ENCODE results near the gene PEX7. TPM values are rescaled to one million over a fixed set of nuclear protein-coding genes. Genes with fewer than 3 reads are reported as not detected.
A peak's percentile ranks its signal among the peaks of the same experiment; 100 is the strongest.

PEX7 gene
- 10 to 100 TPM in 1 of 4 donors, 1 to 10 TPM in 3; 5.4 to 17.4 (median 8.2) TPM for polyA plus RNA-seq
- long read RNA-seq, donor 1, transcript PEX7-201 (10 exons, 1,464 nt), result major isoform, 9 of 21 reads
- long read RNA-seq, donor 1, partial matches to known transcripts, result 11 of 21 reads
- long read RNA-seq, donor 1, other reads (novel, unspliced or antisense), result 0 of 21 reads
- long read RNA-seq, donor 2, partial matches to known transcripts, result 0 of 4 reads
- long read RNA-seq, donor 2, other reads (novel, unspliced or antisense), result 0 of 4 reads
- long read RNA-seq, donor 3, partial matches to known transcripts, result 0 of 2 reads
- long read RNA-seq, donor 3, other reads (novel, unspliced or antisense), result 0 of 2 reads
- long read RNA-seq, donor 4, result 0 reads
- long read RNA-seq, donor 5, result 0 reads
- long read RNA-seq, donor 6, partial matches to known transcripts, result 0 of 1 reads
- long read RNA-seq, donor 6, other reads (novel, unspliced or antisense), result 0 of 1 reads
- long read RNA-seq, donor 7, partial matches to known transcripts, result 0 of 5 reads
- long read RNA-seq, donor 7, other reads (novel, unspliced or antisense), result 0 of 5 reads
- long read RNA-seq, donor 8, partial matches to known transcripts, result 0 of 1 reads
- long read RNA-seq, donor 8, other reads (novel, unspliced or antisense), result 0 of 1 reads
- long read RNA-seq, donor 9, partial matches to known transcripts, result 0 of 1 reads
- long read RNA-seq, donor 9, other reads (novel, unspliced or antisense), result 0 of 1 reads
- long read RNA-seq, donor 10, transcript PEX7-201 (10 exons, 1,464 nt), result major isoform, 5 of 5 reads
- long read RNA-seq, donor 10, partial matches to known transcripts, result 0 of 5 reads
- long read RNA-seq, donor 10, other reads (novel, unspliced or antisense), result 0 of 5 reads

DNA sequence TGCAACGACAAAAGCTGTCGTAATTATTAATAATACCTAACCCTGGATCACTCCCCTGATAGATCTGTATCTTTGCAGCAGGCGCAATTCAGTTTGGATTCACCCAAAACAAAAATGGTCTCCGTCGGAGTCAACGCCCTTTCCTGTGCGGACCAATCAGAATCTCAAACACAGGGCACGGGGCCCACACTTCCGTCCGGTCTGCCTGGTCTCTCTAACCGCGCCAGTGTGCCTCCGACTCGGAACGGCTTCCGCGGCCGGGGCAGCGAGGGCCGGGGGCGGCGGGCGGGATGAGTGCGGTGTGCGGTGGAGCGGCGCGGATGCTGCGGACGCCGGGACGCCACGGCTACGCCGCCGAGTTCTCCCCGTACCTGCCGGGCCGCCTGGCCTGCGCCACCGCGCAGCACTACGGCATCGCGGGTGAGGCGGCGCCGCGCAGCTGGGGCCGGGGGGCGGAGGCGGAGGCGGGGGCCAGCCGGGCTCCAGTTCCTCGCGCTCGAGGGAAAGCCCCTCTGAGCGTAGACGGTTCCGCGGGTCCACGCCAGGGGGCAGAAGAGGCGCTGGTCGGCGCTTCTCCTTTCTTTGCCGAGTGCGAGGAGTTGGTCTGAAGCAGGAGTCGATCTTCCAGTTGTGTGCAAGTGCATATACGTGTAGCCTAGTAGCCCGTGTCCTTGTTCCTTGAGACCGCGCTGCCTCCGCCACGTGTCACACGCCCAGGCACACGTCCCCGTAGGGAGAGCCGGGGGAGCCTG is at the start of gene PEX7:
PEX7 (plus strand) TSS at position 217 of the 752 bp plus-strand sequence; CDS start at position 291, 74 bp downstream.
- H3K27ac ChIP-seq (ENCODE audit: low read depth in 1 of 3, low read length in 2 of 3), result peak within 1 kb of the TSS; percentile 53 to 93 (median 92)
- 0 to 1% (median 1%) methylated on average over 59 to 78 of the region's 78 CpGs for WGBS, 3 donors
- peaks cover 0 to 2% (median 0%) of the 10 kb centered on the region in 3 donors for H3K27me3 ChIP-seq (ENCODE audit: control insufficient read depth in 3 of 3, insufficient read depth in 3 of 3, low read length in 3 of 3)
- peak within 1 kb of the TSS; percentile 76 to 90 (median 87) for H3K4me3 ChIP-seq (ENCODE audit: low read depth in 1 of 3, low read length in 3 of 3)
- peaks cover 0 to 11% (median 2%) of the 10 kb centered on the region in 3 donors for H3K36me3 ChIP-seq (ENCODE audit: control insufficient read depth in 3 of 3, insufficient read depth in 2 of 3, low read depth in 1 of 3, low read length in 3 of 3)
- peaks cover 0 to 12% (median 0%) of the 10 kb centered on the region in 3 donors for H3K4me1 ChIP-seq (ENCODE audit: control insufficient read depth in 3 of 3, insufficient read depth in 2 of 3, low read depth in 1 of 3, low read length in 2 of 3)
- peak; percentile 95 to 97 for DNase-seq
- no peaks in the 10 kb centered on the region for H3K9me3 ChIP-seq (ENCODE audit: control insufficient read depth in 2 of 2, insufficient read depth in 1 of 2, low read depth in 1 of 2, low read length in 1 of 2)
- FAIRE-seq, result no peak

- H3K4me1 ChIP-seq (ENCODE audit: control insufficient read depth in 3 of 3, insufficient read depth in 2 of 3, low read depth in 1 of 3, low read length in 2 of 3), result peaks cover 2 to 14% (median 5%) of the 10 kb centered on the region in 3 donors
- no peak overlapping the region for H3K4me3 ChIP-seq (ENCODE audit: low read depth in 1 of 3, low read length in 3 of 3)
- H3K27me3 ChIP-seq (ENCODE audit: control insufficient read depth in 3 of 3, insufficient read depth in 3 of 3, low read length in 3 of 3), result no peaks in the 10 kb centered on the region
- H3K36me3 ChIP-seq (ENCODE audit: control insufficient read depth in 3 of 3, insufficient read depth in 2 of 3, low read depth in 1 of 3, low read length in 3 of 3), result no peaks in the 10 kb centered on the region
- H3K9me3 ChIP-seq (ENCODE audit: control insufficient read depth in 2 of 2, insufficient read depth in 1 of 2, low read depth in 1 of 2, low read length in 1 of 2), result no peaks in the 10 kb centered on the region
- 81 to 88% (median 85%) methylated on average over 6 of the region's 6 CpGs for WGBS, 3 donors
- H3K27ac ChIP-seq (ENCODE audit: low read depth in 1 of 3, low read length in 2 of 3), result no peak overlapping the region
- no peak for FAIRE-seq
- no peak for DNase-seq
Measured at GRCh38 chr6:136772685-136773472, 49.5 kb upstream of the PEX7 start.

DNA sequence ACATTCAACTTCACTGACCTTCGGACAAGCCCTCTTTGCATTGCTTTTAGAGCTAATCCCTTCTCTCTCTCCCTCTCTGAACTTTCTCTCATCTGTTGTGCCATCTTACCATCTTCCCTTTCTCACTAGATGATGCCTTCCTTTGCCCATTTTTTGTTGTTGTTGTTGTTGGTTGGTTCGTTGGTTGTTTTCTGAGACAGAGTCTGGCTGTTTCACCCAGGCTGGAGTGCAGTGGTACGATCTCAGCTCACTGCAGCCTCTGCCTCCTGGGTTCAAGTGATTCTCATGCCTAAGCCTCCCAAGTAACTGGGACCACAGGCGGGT is 49.0 kb upstream of the PEX7 start:
- Histone ChIP-seq H3K4me3 (ENCODE audit: low read depth in 1 of 3, low read length in 3 of 3) (no peak overlapping the region), H3K4me1 (ENCODE audit: control insufficient read depth in 3 of 3, insufficient read depth in 2 of 3, low read depth in 1 of 3, low read length in 2 of 3) (peaks cover 2 to 14% (median 5%) of the 10 kb centered on the region in 3 donors), H3K9me3 (ENCODE audit: control insufficient read depth in 2 of 2, insufficient read depth in 1 of 2, low read depth in 1 of 2, low read length in 1 of 2) (no peaks in the 10 kb centered on the region), H3K27ac (ENCODE audit: low read depth in 1 of 3, low read length in 2 of 3) (no peak overlapping the region), H3K27me3 (ENCODE audit: control insufficient read depth in 3 of 3, insufficient read depth in 3 of 3, low read length in 3 of 3) (no peaks in the 10 kb centered on the region), H3K36me3 (ENCODE audit: control insufficient read depth in 3 of 3, insufficient read depth in 2 of 3, low read depth in 1 of 3, low read length in 3 of 3) (no peaks in the 10 kb centered on the region)
- 90 to 92% (median 91%) methylated on average over 4 of the region's 4 CpGs for WGBS, 3 donors
- FAIRE-seq (no peak), DNase-seq (no peak)

DNA sequence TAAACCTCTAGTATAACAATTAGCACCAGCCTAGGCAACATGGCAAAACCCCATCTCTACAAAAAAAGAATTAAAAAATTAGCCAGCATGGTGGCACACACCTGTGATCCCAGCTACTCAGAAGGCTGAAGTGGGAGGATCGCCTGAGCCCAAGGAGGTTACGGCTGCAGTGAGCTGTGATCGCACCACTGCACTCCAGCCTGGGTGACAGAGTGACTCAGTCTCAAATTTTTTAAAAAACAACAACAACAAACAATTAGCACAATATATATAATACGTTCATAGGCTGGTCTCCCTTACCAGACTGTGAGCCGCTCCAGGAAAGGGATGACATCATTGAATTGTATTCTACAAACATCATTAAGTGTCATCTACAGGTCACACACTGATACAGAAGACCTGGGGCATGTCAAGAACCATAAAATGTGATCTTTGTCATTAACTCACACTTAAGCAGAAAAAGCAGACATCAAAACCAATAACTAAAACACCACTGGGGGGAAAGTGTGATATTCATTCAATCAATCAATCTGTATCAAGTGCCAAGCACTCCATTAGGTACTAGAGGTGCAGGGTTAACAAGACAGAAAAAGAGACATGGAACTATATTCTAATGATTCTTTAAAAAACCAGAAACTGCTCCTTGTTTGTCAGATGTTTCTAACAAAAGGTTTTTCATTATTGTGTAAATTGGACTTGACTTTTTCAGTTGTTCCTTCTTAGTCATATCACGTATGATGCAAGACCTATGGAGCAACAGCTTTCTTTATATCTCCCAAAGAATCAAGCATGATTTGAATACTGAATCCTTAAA is 48.0 kb upstream of the PEX7 start:
- WGBS, 3 donors, result 80 to 83% (median 80%) methylated on average over 6 of the region's 6 CpGs
- FAIRE-seq (no peak), DNase-seq (peak in 1 of 2 donors; percentile 49)
- H3K36me3 ChIP-seq (ENCODE audit: control insufficient read depth in 3 of 3, insufficient read depth in 2 of 3, low read depth in 1 of 3, low read length in 3 of 3), result no peaks in the 10 kb centered on the region
- peak overlapping the region in 1 of 3 donors; percentile 16 for H3K27ac ChIP-seq (ENCODE audit: low read depth in 1 of 3, low read length in 2 of 3)
- H3K27me3 ChIP-seq (ENCODE audit: control insufficient read depth in 3 of 3, insufficient read depth in 3 of 3, low read length in 3 of 3), result no peaks in the 10 kb centered on the region
- H3K4me1 ChIP-seq (ENCODE audit: control insufficient read depth in 3 of 3, insufficient read depth in 2 of 3, low read depth in 1 of 3, low read length in 2 of 3), result peaks cover 2 to 14% (median 5%) of the 10 kb centered on the region in 3 donors
- H3K9me3 ChIP-seq (ENCODE audit: control insufficient read depth in 2 of 2, insufficient read depth in 1 of 2, low read depth in 1 of 2, low read length in 1 of 2), result no peaks in the 10 kb centered on the region
- no peak overlapping the region for H3K4me3 ChIP-seq (ENCODE audit: low read depth in 1 of 3, low read length in 3 of 3)

DNA sequence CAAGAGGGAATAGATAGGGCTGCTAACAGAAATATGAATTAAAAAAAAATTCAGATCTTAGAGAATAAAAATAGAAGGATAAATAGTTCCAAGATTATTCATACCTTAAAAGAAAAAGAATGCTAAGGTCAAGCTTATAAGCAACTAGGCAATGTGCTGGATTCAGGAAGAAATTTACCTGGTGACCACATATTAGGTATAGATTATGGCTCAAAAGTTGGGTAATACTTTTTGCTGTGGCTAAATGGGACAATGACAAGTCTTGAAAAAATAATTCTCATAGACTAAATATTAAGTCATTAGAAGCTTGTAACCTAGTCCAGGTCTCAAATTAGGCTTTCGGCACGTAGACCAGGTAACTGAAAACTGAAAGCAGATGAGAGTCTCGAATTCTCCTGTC is 47.3 kb upstream of the PEX7 start:
- no peak overlapping the region for H3K4me3 ChIP-seq (ENCODE audit: low read depth in 1 of 3, low read length in 3 of 3)
- peaks cover 5 to 14% (median 7%) of the 10 kb centered on the region in 3 donors for H3K4me1 ChIP-seq (ENCODE audit: control insufficient read depth in 3 of 3, insufficient read depth in 2 of 3, low read depth in 1 of 3, low read length in 2 of 3)
- H3K9me3 ChIP-seq (ENCODE audit: control insufficient read depth in 2 of 2, insufficient read depth in 1 of 2, low read depth in 1 of 2, low read length in 1 of 2), result no peaks in the 10 kb centered on the region
- H3K27ac ChIP-seq (ENCODE audit: low read depth in 1 of 3, low read length in 2 of 3), result no peak overlapping the region
- no peaks in the 10 kb centered on the region for H3K36me3 ChIP-seq (ENCODE audit: control insufficient read depth in 3 of 3, insufficient read depth in 2 of 3, low read depth in 1 of 3, low read length in 3 of 3)
- FAIRE-seq (no peak), DNase-seq (no peak)
- WGBS, 3 donors, result 78 to 92% (median 88%) methylated on average over 3 of the region's 3 CpGs
- H3K27me3 ChIP-seq (ENCODE audit: control insufficient read depth in 3 of 3, insufficient read depth in 3 of 3, low read length in 3 of 3), result no peaks in the 10 kb centered on the region

- Histone ChIP-seq H3K36me3 (ENCODE audit: control insufficient read depth in 3 of 3, insufficient read depth in 2 of 3, low read depth in 1 of 3, low read length in 3 of 3) (no peaks in the 10 kb centered on the region), H3K27me3 (ENCODE audit: control insufficient read depth in 3 of 3, insufficient read depth in 3 of 3, low read length in 3 of 3) (no peaks in the 10 kb centered on the region), H3K9me3 (ENCODE audit: control insufficient read depth in 2 of 2, insufficient read depth in 1 of 2, low read depth in 1 of 2, low read length in 1 of 2) (no peaks in the 10 kb centered on the region), H3K4me1 (ENCODE audit: control insufficient read depth in 3 of 3, insufficient read depth in 2 of 3, low read depth in 1 of 3, low read length in 2 of 3) (peaks cover 5 to 14% (median 7%) of the 10 kb centered on the region in 3 donors), H3K4me3 (ENCODE audit: low read depth in 1 of 3, low read length in 3 of 3) (no peak overlapping the region), H3K27ac (ENCODE audit: low read depth in 1 of 3, low read length in 2 of 3) (no peak overlapping the region)
- 95 to 98% (median 96%) methylated on average over 2 of the region's 2 CpGs for WGBS, 3 donors
- no peak for FAIRE-seq
- no peak for DNase-seq
Measured at GRCh38 chr6:136775548-136775947, 46.8 kb upstream of the PEX7 start.

DNA sequence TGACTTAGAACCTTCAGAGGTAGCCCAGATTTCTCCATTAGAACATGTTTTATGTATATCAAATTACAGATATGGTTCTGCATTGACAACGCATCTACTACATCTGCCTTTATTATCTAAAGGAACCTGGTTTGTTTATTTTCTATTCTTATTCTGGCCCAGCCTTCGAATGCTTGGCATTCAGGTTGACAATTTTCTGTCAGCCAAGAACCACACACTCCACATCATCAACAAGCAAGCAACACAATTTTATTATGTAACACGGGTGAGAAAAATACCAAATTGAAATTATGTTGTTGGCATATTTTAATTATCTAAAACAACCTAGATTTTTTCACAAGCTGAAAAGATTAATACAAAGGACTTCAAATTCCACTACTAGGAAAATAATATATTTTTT is 44.7 kb upstream of the PEX7 start:
- Histone ChIP-seq H3K36me3 (ENCODE audit: control insufficient read depth in 3 of 3, insufficient read depth in 2 of 3, low read depth in 1 of 3, low read length in 3 of 3) (no peaks in the 10 kb centered on the region), H3K27ac (ENCODE audit: low read depth in 1 of 3, low read length in 2 of 3) (no peak overlapping the region), H3K4me3 (ENCODE audit: low read depth in 1 of 3, low read length in 3 of 3) (no peak overlapping the region), H3K27me3 (ENCODE audit: control insufficient read depth in 3 of 3, insufficient read depth in 3 of 3, low read length in 3 of 3) (no peaks in the 10 kb centered on the region), H3K9me3 (ENCODE audit: control insufficient read depth in 2 of 2, insufficient read depth in 1 of 2, low read depth in 1 of 2, low read length in 1 of 2) (no peaks in the 10 kb centered on the region), H3K4me1 (ENCODE audit: control insufficient read depth in 3 of 3, insufficient read depth in 2 of 3, low read depth in 1 of 3, low read length in 2 of 3) (peaks cover 5 to 15% (median 7%) of the 10 kb centered on the region in 3 donors)
- no peak for DNase-seq
- FAIRE-seq, result no peak
- WGBS, 3 donors, result 89 to 93% (median 92%) methylated on average over 3 of the region's 3 CpGs

Measured in small intestine (tissue), 16 donors.